Fibroblast of the aortic adventitia (primary cell): Measurements from ENCODE around the gene ATF4. TPM values are rescaled to one million over a fixed set of nuclear protein-coding genes. Genes with fewer than 3 reads are reported as not detected.
A peak's percentile ranks its signal among the peaks of the same experiment; 100 is the strongest.

ENCODE experiments used
- DNase-seq: peaks from one replicate; pipeline ENCODE4 v3.0.0-alpha.2; 2010; ENCODE audit warnings: low read depth
- H3K4me3 ChIP-seq: 2 replicates; pipeline ENCODE4 v1.5.1; 2011; ENCODE audit warnings: low read depth, mild to moderate bottlenecking, control low read depth, low read length, moderate library complexity
- total RNA-seq: library from RNA; depleted of rRNA; stranded (reverse); fragments of >200 nt; gene quantifications from 2 replicates; pipeline ENCODE4 v1.2.3, GENCODE V29; 2012; ENCODE audit warnings: low replicate concordance
- TF ChIP-seq, protein P1 (sequence below): IDR thresholded peaks from 2 replicates; pipeline ENCODE4 v1.5.1; 2011; ENCODE audit warnings: mild to moderate bottlenecking, low read length, control low read depth, inconsistent platforms; ENCODE audit not compliant: insufficient read depth

Gene ATF4
- total RNA-seq, 1 donor = 259 TPM

DNA sequence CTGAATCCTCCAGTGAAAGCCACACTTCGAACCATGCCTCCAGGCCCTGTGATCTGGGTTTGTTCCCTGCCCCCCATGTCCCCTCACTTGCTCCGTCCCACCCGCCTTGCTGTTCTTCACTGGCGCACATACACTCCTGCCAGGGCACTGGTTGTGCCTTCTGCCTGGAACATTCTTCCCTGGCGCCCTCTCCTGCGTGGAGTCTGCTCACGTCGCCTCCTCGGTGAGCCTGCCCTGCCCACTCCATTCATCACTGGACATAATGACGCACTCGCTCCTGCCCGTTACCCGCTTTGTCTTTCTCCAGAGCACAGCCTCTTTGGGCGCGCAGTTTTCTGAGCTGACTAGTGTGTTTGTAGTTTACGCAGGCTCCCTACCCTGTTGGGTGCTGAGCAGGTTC, 39.3 kb upstream of the ATF4 start:
- TF ChIP-seq, protein P1, sequence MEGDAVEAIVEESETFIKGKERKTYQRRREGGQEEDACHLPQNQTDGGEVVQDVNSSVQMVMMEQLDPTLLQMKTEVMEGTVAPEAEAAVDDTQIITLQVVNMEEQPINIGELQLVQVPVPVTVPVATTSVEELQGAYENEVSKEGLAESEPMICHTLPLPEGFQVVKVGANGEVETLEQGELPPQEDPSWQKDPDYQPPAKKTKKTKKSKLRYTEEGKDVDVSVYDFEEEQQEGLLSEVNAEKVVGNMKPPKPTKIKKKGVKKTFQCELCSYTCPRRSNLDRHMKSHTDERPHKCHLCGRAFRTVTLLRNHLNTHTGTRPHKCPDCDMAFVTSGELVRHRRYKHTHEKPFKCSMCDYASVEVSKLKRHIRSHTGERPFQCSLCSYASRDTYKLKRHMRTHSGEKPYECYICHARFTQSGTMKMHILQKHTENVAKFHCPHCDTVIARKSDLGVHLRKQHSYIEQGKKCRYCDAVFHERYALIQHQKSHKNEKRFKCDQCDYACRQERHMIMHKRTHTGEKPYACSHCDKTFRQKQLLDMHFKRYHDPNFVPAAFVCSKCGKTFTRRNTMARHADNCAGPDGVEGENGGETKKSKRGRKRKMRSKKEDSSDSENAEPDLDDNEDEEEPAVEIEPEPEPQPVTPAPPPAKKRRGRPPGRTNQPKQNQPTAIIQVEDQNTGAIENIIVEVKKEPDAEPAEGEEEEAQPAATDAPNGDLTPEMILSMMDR = no peak
- DNase-seq = no peak

DNA sequence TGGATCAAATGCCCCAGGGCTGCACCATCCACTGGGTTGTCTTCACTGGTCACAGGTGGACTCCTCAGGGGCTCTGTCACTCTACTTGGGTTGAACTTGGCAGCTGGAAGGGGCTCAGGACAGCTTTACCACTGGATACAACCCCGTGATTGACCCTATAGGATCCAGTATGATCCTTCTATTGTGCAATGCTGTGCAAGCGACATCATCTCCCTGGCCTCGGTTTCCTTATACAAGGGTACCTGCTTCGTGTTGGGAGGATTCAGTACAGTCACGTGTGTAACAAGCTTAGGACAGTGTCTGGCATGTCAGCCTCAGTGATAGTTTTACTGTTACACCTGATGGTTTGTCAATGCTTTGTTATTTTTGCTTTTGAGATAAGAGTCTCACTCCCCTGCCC, 38.8 kb upstream of the ATF4 start:
- no peak overlapping the region for H3K4me3 ChIP-seq
- DNase-seq = no peak
- TF ChIP-seq, protein P1 = no peak

More for the DNA sequence above, 39.3 kb upstream of the ATF4 start:
- H3K4me3 ChIP-seq = no peak overlapping the region

DNA sequence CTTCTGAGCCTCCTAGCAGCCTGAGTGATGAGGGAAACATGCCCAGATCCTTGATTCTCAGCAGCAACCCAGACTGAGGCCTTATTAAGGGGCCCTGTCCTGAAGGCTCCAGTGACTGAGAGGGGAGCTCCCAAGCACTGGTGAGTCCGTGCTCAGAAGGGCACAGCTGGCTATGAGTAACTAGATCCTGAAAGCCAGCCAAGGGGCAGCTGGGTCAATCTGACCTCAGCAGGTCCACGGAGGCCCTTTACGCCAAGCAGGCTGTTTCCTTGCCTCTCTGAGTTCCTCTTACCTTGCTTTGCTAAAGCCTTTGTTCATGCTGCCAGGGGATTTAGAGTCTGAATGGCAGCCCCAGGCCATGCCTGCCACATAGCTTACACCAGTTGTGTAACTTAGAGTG, 37.6 kb upstream of the ATF4 start:
- H3K4me3 ChIP-seq = no peak overlapping the region
- DNase-seq = no peak
- TF ChIP-seq, protein P1 = no peak

DNA sequence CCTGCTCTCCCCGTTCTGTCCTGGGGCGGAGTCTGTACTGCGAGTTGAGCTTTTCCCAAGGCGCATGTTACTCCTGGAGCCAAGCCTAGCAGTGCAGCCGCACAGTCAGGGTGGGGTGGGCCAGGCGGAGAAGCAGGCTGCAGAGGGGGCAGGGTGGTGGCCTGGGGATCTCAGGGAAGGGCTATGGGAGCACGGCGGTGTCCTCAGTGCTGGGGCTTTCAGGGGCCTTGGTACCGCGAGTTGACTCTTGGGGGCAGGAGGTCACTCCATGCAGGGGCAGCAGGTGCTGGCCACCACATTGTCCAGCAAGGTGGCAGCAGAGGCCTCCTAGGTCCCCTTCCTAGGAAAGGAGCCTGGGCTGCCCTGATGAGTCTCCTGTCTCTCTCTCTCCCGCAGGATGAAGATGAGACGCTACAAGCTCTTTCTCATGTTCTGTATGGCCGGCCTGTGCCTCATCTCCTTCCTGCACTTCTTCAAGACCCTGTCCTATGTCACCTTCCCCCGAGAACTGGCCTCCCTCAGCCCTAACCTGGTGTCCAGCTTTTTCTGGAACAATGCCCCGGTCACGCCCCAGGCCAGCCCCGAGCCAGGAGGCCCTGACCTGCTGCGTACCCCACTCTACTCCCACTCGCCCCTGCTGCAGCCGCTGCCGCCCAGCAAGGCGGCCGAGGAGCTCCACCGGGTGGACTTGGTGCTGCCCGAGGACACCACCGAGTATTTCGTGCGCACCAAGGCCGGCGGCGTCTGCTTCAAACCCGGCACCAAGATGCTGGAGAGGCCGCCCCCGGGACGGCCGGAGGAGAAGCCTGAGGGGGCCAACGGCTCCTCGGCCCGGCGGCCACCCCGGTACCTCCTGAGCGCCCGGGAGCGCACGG, 33.2 kb upstream of the ATF4 start:
- no peak overlapping the region for H3K4me3 ChIP-seq
- TF ChIP-seq, protein P1 = peak; percentile 14
- peak; percentile 44 for DNase-seq

DNA sequence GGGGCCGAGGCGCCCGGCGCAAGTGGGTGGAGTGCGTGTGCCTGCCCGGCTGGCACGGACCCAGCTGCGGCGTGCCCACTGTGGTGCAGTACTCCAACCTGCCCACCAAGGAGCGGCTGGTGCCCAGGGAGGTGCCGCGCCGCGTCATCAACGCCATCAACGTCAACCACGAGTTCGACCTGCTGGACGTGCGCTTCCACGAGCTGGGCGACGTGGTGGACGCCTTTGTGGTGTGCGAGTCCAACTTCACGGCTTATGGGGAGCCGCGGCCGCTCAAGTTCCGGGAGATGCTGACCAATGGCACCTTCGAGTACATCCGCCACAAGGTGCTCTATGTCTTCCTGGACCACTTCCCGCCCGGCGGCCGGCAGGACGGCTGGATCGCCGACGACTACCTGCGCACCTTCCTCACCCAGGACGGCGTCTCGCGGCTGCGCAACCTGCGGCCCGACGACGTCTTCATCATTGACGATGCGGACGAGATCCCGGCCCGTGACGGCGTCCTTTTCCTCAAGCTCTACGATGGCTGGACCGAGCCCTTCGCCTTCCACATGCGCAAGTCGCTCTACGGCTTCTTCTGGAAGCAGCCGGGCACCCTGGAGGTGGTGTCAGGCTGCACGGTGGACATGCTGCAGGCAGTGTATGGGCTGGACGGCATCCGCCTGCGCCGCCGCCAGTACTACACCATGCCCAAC, 32.4 kb upstream of the ATF4 start:
- H3K4me3 ChIP-seq = no peak overlapping the region
- no peak for DNase-seq
- TF ChIP-seq, protein P1 = no peak

DNA sequence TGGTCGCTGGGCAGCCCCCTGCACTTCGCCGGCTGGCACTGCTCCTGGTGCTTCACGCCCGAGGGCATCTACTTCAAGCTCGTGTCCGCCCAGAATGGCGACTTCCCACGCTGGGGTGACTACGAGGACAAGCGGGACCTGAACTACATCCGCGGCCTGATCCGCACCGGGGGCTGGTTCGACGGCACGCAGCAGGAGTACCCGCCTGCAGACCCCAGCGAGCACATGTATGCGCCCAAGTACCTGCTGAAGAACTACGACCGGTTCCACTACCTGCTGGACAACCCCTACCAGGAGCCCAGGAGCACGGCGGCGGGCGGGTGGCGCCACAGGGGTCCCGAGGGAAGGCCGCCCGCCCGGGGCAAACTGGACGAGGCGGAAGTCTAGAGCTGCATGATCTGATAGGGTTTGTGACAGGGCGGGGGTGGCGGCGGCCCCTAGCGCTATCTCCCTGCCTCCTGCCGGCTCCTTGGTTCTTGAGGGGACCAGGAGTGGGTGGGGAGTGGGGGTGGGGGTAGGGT, 31.7 kb upstream of the ATF4 start:
- H3K4me3 ChIP-seq = no peak overlapping the region
- no peak for DNase-seq
- TF ChIP-seq, protein P1 = no peak
